Measurements from ENCODE around the gene LRP2. TPM values are rescaled to one million over a fixed set of nuclear protein-coding genes. Genes with fewer than 3 reads are reported as not detected.

LRP2 gene
- total and polyA plus RNA-seq, 4 donors = 0.09 TPM; not detected in 3

DNA sequence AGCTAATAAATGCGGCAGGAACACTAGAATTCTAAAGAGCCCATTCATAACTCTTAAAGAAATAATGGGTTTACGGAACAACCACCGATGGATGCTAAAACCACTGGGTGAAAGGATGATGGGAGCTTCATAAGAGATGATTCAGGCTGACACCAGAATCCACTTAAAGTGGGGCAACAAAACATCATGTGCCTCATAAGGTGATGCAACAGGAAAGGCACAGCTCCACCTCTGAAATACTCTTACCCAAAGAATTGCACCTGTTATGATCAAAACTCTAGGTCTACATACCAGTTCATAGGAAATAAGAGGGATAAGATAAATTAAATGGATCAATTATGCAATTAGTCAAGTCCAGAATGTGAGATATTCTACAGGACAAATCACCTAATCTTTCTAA, 161.6 kb downstream of the LRP2 start:
- ATAC-seq (ENCODE audit: low FRiP score) = no peak
- intact Hi-C loops (cut with DNase I) = no loop called here
- H3K27ac ChIP-seq (ENCODE audit: low read depth in 1 of 2, low read length in 2 of 2) = no peak overlapping the region
- WGBS, 2 donors = 89 to 93% methylated on average over 3 of the region's 3 CpGs
- H3K27me3 ChIP-seq (ENCODE audit: control insufficient read depth in 1 of 2, insufficient read depth in 2 of 2, low read length in 1 of 2) = no peaks in the 10 kb centered on the region
- DNase-seq = no peak
- peaks cover 2% of the 10 kb centered on the region for H3K9me3 ChIP-seq (ENCODE audit: control insufficient read depth, low read length)
- H3K4me1 ChIP-seq (ENCODE audit: control insufficient read depth in 1 of 2, insufficient read depth in 2 of 2, low read length in 2 of 2) = no peaks in the 10 kb centered on the region
- H3K4me3 ChIP-seq (ENCODE audit: low read length in 2 of 2) = no peak overlapping the region
- H3K36me3 ChIP-seq (ENCODE audit: control insufficient read depth in 1 of 2, insufficient read depth in 2 of 2, low read length in 1 of 2) = no peaks in the 10 kb centered on the region

GRCh38 chr2:169193618-169194017, 168.7 kb downstream of the LRP2 start:
- ATAC-seq (ENCODE audit: low FRiP score) (no peak), DNase-seq (no peak)
- Histone ChIP-seq H3K27ac (ENCODE audit: low read depth in 1 of 2, low read length in 2 of 2) (no peak overlapping the region), H3K4me3 (ENCODE audit: low read length in 2 of 2) (no peak overlapping the region), H3K36me3 (ENCODE audit: control insufficient read depth in 1 of 2, insufficient read depth in 2 of 2, low read length in 1 of 2) (no peaks in the 10 kb centered on the region), H3K27me3 (ENCODE audit: control insufficient read depth in 1 of 2, insufficient read depth in 2 of 2, low read length in 1 of 2) (no peaks in the 10 kb centered on the region), H3K9me3 (ENCODE audit: control insufficient read depth, low read length) (no peaks in the 10 kb centered on the region), H3K4me1 (ENCODE audit: control insufficient read depth in 1 of 2, insufficient read depth in 2 of 2, low read length in 2 of 2) (no peaks in the 10 kb centered on the region)
- intact Hi-C loops (cut with DNase I) = no loop called here
- 60 to 69% methylated on average over 5 of the region's 5 CpGs for WGBS, 2 donors

DNA sequence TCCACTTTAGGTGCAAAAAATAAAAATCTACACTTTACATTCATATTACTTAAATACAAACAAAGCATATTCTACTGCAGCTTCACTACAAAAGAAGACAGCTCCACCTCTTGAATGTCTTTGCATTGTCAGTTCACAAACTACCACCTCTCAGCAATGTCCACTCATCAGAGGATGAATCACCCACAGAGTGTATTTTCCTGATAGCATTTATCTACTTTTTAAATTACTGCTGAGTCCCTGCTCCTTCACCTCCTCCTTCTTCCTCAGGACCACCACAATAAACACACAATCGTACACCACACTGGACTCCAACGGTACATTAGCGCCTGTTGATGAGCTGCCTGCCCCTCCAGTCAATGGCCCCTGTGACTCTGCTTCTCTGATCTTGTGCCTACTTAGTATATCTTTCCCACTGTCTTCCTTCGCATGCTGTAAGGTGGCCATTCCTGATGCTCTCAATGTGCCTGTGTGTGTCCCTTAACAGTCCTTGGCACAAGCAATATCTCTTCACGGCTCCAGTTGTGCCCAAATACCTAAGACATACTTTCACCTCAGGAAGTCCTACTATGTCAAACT, 172.0 kb downstream of the LRP2 start:
- no peak for DNase-seq
- ATAC-seq (ENCODE audit: low FRiP score) = no peak
- WGBS, 2 donors = 57 to 76% methylated on average over 5 of the region's 5 CpGs
- intact Hi-C loops (cut with DNase I) = no loop called here
- H3K4me1 ChIP-seq (ENCODE audit: control insufficient read depth in 1 of 2, insufficient read depth in 2 of 2, low read length in 2 of 2) = no peaks in the 10 kb centered on the region
- H3K9me3 ChIP-seq (ENCODE audit: control insufficient read depth, low read length) = no peaks in the 10 kb centered on the region
- H3K27me3 ChIP-seq (ENCODE audit: control insufficient read depth in 1 of 2, insufficient read depth in 2 of 2, low read length in 1 of 2) = no peaks in the 10 kb centered on the region
- H3K4me3 ChIP-seq (ENCODE audit: low read length in 2 of 2) = no peak overlapping the region
- H3K27ac ChIP-seq (ENCODE audit: low read depth in 1 of 2, low read length in 2 of 2) = no peak overlapping the region
- H3K36me3 ChIP-seq (ENCODE audit: control insufficient read depth in 1 of 2, insufficient read depth in 2 of 2, low read length in 1 of 2) = no peaks in the 10 kb centered on the region

DNA sequence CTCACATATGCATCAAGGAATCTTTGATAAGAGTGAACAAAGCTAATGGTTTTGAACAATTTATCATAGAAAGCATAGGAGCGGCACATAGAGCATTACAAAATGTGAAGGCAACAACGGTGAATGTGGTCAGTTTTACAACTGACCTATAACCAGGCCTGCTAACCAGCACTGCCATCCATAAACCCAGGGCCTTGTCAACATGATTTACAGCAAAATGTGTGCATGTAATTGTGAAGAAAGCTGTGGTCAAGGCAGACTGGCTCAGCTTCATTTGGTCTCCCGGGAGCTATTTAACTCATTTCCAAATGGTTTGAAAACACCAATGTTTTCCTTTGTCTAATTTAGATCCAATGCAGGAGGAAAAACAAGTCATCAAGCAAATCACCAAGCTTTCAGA, 173.2 kb downstream of the LRP2 start:
- ATAC-seq (ENCODE audit: low FRiP score) = no peak
- H3K4me1 ChIP-seq (ENCODE audit: control insufficient read depth in 1 of 2, insufficient read depth in 2 of 2, low read length in 2 of 2) = no peaks in the 10 kb centered on the region
- intact Hi-C loops (cut with DNase I) = no loop called here
- no peaks in the 10 kb centered on the region for H3K27me3 ChIP-seq (ENCODE audit: control insufficient read depth in 1 of 2, insufficient read depth in 2 of 2, low read length in 1 of 2)
- H3K27ac ChIP-seq (ENCODE audit: low read depth in 1 of 2, low read length in 2 of 2) = no peak overlapping the region
- no peak overlapping the region for H3K4me3 ChIP-seq (ENCODE audit: low read length in 2 of 2)
- no peaks in the 10 kb centered on the region for H3K9me3 ChIP-seq (ENCODE audit: control insufficient read depth, low read length)
- WGBS, 2 donors = 31 to 39% methylated on average over 3 of the region's 3 CpGs
- no peak for DNase-seq
- H3K36me3 ChIP-seq (ENCODE audit: control insufficient read depth in 1 of 2, insufficient read depth in 2 of 2, low read length in 1 of 2) = no peaks in the 10 kb centered on the region

DNA sequence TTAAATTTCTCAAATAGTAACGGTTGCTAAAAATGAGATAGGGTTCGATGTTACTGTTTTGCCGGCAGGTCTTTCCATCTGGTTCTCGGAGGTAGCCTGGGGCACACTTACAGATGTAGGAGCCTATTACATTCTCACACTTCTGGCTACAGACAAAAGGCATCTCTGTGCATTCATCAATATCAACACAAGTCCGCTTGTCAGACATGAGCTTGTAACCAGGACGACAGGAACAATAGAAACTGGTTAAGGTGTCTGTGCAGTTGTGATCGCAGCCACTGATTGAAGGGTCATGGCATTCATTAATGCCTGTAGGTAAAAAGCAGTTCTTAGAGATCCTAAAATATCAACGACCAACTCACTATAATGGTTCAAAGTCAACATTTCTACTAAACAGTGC, 176.6 kb downstream of the LRP2 start:
- ATAC-seq (ENCODE audit: low FRiP score) (no peak), DNase-seq (no peak)
- no peaks in the 10 kb centered on the region for H3K36me3 ChIP-seq (ENCODE audit: control insufficient read depth in 1 of 2, insufficient read depth in 2 of 2, low read length in 1 of 2)
- no peaks in the 10 kb centered on the region for H3K9me3 ChIP-seq (ENCODE audit: control insufficient read depth, low read length)
- intact Hi-C loops (cut with DNase I) = no loop called here
- no peaks in the 10 kb centered on the region for H3K27me3 ChIP-seq (ENCODE audit: control insufficient read depth in 1 of 2, insufficient read depth in 2 of 2, low read length in 1 of 2)
- H3K4me1 ChIP-seq (ENCODE audit: control insufficient read depth in 1 of 2, insufficient read depth in 2 of 2, low read length in 2 of 2) = no peaks in the 10 kb centered on the region
- H3K27ac ChIP-seq (ENCODE audit: low read depth in 1 of 2, low read length in 2 of 2) = no peak overlapping the region
- 56 to 65% methylated on average over 8 of the region's 8 CpGs for WGBS, 2 donors
- H3K4me3 ChIP-seq (ENCODE audit: low read length in 2 of 2) = no peak overlapping the region

DNA sequence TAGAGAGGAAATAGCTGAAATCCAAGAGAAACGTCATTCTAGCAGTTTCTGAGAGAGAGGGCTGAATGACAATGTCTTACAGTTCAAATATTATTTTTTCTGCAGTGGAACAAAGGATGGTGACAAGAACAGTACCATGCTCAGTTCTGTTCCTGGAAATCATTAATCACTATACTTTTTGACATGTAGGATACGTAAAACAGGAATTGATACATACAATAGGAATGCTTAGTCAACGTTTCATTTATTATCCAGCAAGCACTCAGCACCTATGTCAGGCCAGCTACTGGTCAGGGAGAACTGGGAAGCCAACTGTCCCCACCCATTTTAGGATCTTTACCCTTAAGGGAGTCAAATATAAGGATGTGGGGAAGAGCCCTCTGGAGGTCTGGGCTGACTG, 178.3 kb downstream of the LRP2 start:
- Histone ChIP-seq H3K4me3 (ENCODE audit: low read length in 2 of 2) (no peak overlapping the region), H3K27ac (ENCODE audit: low read depth in 1 of 2, low read length in 2 of 2) (no peak overlapping the region), H3K36me3 (ENCODE audit: control insufficient read depth in 1 of 2, insufficient read depth in 2 of 2, low read length in 1 of 2) (no peaks in the 10 kb centered on the region), H3K9me3 (ENCODE audit: control insufficient read depth, low read length) (no peaks in the 10 kb centered on the region), H3K4me1 (ENCODE audit: control insufficient read depth in 1 of 2, insufficient read depth in 2 of 2, low read length in 2 of 2) (no peaks in the 10 kb centered on the region), H3K27me3 (ENCODE audit: control insufficient read depth in 1 of 2, insufficient read depth in 2 of 2, low read length in 1 of 2) (no peaks in the 10 kb centered on the region)
- intact Hi-C loops (cut with DNase I) = no loop called here
- ATAC-seq (ENCODE audit: low FRiP score) (no peak), DNase-seq (no peak)
- WGBS, 2 donors = 6 to 12% methylated on average over 3 of the region's 3 CpGs

GRCh38 chr2:169182573-169182972, 179.8 kb downstream of the LRP2 start:
- ATAC-seq (ENCODE audit: low FRiP score) (no peak), DNase-seq (no peak)
- WGBS, 2 donors = 90 to 92% methylated on average over 2 of the region's 2 CpGs
- intact Hi-C loops (cut with DNase I) = no loop called here
- no peak overlapping the region for H3K27ac ChIP-seq (ENCODE audit: low read depth in 1 of 2, low read length in 2 of 2)
- no peaks in the 10 kb centered on the region for H3K27me3 ChIP-seq (ENCODE audit: control insufficient read depth in 1 of 2, insufficient read depth in 2 of 2, low read length in 1 of 2)
- H3K36me3 ChIP-seq (ENCODE audit: control insufficient read depth in 1 of 2, insufficient read depth in 2 of 2, low read length in 1 of 2) = no peaks in the 10 kb centered on the region
- H3K4me1 ChIP-seq (ENCODE audit: control insufficient read depth in 1 of 2, insufficient read depth in 2 of 2, low read length in 2 of 2) = no peaks in the 10 kb centered on the region
- H3K4me3 ChIP-seq (ENCODE audit: low read length in 2 of 2) = no peak overlapping the region
- no peaks in the 10 kb centered on the region for H3K9me3 ChIP-seq (ENCODE audit: control insufficient read depth, low read length)

DNA sequence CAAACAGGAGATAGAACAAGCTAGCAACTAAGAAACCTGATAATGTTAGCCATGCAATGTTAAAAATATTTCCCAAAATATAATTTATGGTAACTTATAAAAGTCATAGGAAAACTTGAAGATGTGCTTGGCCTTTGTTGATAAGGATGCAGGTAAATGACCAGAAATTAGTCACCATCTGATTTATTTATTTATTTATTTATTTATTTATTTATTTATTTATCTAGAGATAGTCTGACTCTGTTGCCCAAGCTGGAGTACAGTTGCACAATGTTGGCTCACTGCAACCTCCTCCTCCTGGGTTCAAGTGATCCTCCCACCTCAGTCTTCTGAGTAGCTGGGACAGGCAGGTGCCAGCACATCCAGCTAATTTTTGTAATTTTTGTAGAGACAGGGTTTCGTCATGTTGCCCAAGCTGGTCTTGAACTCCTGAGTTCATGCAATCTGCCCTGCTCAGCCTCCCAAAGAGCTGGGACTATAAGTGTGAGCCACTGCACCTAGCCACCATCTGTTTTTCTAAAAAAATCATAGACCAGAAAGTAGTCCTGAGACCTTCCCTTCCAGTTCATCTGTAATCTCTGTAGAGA, 183.4 kb downstream of the LRP2 start:
- no peak for ATAC-seq (ENCODE audit: low FRiP score)
- Histone ChIP-seq H3K9me3 (ENCODE audit: control insufficient read depth, low read length) (peaks cover 2% of the 10 kb centered on the region), H3K4me3 (ENCODE audit: low read length in 2 of 2) (no peak overlapping the region), H3K4me1 (ENCODE audit: control insufficient read depth in 1 of 2, insufficient read depth in 2 of 2, low read length in 2 of 2) (no peaks in the 10 kb centered on the region), H3K27me3 (ENCODE audit: control insufficient read depth in 1 of 2, insufficient read depth in 2 of 2, low read length in 1 of 2) (no peaks in the 10 kb centered on the region), H3K36me3 (ENCODE audit: control insufficient read depth in 1 of 2, insufficient read depth in 2 of 2, low read length in 1 of 2) (no peaks in the 10 kb centered on the region), H3K27ac (ENCODE audit: low read depth in 1 of 2, low read length in 2 of 2) (no peak overlapping the region)
- no peak for DNase-seq
- intact Hi-C loops (cut with DNase I) = no loop called here
- WGBS, 2 donors = 96 to 97% methylated on average over 1 of the region's 1 CpG

- H3K9me3 ChIP-seq (ENCODE audit: control insufficient read depth, low read length) = peaks cover 2% of the 10 kb centered on the region
- H3K4me3 ChIP-seq (ENCODE audit: low read length in 2 of 2) = no peak overlapping the region
- H3K27me3 ChIP-seq (ENCODE audit: control insufficient read depth in 1 of 2, insufficient read depth in 2 of 2, low read length in 1 of 2) = no peaks in the 10 kb centered on the region
- ATAC-seq (ENCODE audit: low FRiP score) (no peak), DNase-seq (no peak)
- H3K4me1 ChIP-seq (ENCODE audit: control insufficient read depth in 1 of 2, insufficient read depth in 2 of 2, low read length in 2 of 2) = peaks cover 0 to 2% of the 10 kb centered on the region in 2 donors
- H3K27ac ChIP-seq (ENCODE audit: low read depth in 1 of 2, low read length in 2 of 2) = no peak overlapping the region
- H3K36me3 ChIP-seq (ENCODE audit: control insufficient read depth in 1 of 2, insufficient read depth in 2 of 2, low read length in 1 of 2) = no peaks in the 10 kb centered on the region
- WGBS, 2 donors = 71% methylated on average over 5 of the region's 5 CpGs
- intact Hi-C loops (cut with DNase I) = no loop called here
Observed at GRCh38 chr2:169178364-169178763, 184.0 kb downstream of the LRP2 start.
